ENCODE measurements around the gene RPH3AL. TPM values are rescaled to one million over a fixed set of nuclear protein-coding genes. Genes with fewer than 3 reads are reported as not detected.

RPH3AL gene
- total RNA-seq, 1 experiment from 2014 or later, result 26.0 TPM

DNA sequence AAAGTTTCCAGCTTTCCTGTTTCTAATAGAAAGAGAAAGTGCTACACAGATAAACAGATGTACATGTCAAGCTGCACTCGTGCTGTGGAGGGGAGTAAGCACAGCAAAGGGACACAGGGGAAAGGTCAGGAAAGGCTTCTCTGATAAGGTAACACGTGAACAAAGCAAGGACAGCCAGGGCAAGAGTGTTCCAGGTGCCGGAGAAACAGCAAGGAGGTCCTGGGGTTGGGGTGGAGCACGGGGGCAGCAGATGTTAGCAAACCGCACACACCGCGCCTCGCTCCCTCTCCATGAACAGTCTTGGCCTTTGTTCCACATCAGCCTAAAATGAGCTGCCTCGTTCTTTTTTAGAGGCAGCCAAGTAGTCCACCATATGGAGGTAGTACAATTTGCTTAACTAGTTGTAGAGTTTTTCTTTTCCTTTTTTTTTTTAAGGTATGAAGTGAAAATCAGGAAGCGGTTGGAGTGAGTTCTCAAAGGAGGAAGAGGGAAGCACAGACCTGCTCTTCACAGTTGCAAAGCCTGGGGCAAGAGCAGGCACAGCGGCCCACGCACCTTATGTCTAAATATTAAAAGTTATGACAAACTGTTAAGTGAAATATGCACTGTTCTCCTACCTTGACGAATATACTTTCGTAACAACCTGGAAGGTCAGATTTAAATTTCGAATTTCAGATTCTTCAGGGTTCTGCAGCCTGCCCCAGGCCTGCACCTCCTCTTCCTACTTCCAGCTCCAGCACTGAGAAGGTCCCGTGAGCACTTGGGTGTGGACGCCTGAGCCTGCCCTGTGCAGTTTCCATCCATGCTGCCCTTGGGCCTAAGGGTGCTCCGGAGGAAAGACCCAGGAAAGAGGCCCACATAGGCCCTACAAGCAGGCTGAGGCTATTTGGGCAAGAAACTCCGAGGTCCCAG, 41.5 kb upstream of the RPH3AL start:
- H3K4me1 ChIP-seq (replicated peaks; ENCODE audit: insufficient read depth), result no peaks in the 10 kb centered on the region
- TF ChIP-seq EZH2 (IDR thresholded peaks at IDR 0.05; ENCODE audit: low read depth), result no peak
- TF ChIP-seq, protein P1, sequence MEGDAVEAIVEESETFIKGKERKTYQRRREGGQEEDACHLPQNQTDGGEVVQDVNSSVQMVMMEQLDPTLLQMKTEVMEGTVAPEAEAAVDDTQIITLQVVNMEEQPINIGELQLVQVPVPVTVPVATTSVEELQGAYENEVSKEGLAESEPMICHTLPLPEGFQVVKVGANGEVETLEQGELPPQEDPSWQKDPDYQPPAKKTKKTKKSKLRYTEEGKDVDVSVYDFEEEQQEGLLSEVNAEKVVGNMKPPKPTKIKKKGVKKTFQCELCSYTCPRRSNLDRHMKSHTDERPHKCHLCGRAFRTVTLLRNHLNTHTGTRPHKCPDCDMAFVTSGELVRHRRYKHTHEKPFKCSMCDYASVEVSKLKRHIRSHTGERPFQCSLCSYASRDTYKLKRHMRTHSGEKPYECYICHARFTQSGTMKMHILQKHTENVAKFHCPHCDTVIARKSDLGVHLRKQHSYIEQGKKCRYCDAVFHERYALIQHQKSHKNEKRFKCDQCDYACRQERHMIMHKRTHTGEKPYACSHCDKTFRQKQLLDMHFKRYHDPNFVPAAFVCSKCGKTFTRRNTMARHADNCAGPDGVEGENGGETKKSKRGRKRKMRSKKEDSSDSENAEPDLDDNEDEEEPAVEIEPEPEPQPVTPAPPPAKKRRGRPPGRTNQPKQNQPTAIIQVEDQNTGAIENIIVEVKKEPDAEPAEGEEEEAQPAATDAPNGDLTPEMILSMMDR (conservative IDR thresholded peaks at IDR 0.05), result no peak
- H3F3A ChIP-seq (ENCODE audit: insufficient read depth, low read depth), result no peaks in the 10 kb centered on the region
- no peaks in the 10 kb centered on the region for H3K9me2 ChIP-seq (ENCODE audit: insufficient read depth)
- DNase-seq, result no peak
- H3K79me2 ChIP-seq (ENCODE audit: low read depth), result no peaks in the 10 kb centered on the region
- POLR2A ChIA-PET (ENCODE audit: unreplicated experiment), result no interaction called here
- no peak overlapping the region for H2AFZ ChIP-seq
- CTCF ChIA-PET, result no interaction called here
- no peaks in the 10 kb centered on the region for H4K20me1 ChIP-seq (ENCODE audit: insufficient read depth)
- no peak overlapping the region for H3K4me2 ChIP-seq
- BruUV-seq (replicated peaks), result no TSS peak
- H3K27ac ChIP-seq, result no peak overlapping the region
- no peak overlapping the region for H3K4me3 ChIP-seq
- no peaks in the 10 kb centered on the region for H3K36me3 ChIP-seq (ENCODE audit: low read depth)
- H3K27me3 ChIP-seq (ENCODE audit: insufficient read depth, low read depth), result peaks cover 20% of the 10 kb centered on the region; the same call in 1 of the 2 replicates
- intact Hi-C loops (cut with micrococcal nuclease; ENCODE audit: unreplicated experiment), result no loop called here
- no peaks in the 10 kb centered on the region for H3K9me3 ChIP-seq (ENCODE audit: insufficient read depth, low read depth)

DNA sequence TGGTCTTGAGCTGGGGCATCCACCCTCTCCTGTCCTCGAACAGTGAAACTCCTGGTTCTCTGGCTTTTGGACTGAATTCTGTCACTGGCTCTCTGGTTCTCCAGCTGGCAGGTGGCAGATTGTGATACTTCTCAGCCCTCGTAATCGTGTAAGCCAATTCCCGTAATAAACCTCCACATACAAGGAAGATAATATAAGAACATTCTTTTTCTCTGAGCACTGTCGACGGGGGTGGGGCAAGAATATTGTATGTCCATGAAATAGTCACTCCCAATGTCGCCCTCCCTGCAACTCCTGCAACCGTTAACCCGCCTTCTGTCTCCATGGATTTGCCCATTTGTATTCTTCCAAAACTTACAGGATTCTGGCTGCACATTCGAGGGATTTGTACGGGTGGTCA, 39.2 kb upstream of the RPH3AL start:
- intact Hi-C loops (cut with micrococcal nuclease; ENCODE audit: unreplicated experiment), result no loop called here
- BruUV-seq (replicated peaks), result no TSS peak
- no peak overlapping the region for H3K4me2 ChIP-seq

DNA sequence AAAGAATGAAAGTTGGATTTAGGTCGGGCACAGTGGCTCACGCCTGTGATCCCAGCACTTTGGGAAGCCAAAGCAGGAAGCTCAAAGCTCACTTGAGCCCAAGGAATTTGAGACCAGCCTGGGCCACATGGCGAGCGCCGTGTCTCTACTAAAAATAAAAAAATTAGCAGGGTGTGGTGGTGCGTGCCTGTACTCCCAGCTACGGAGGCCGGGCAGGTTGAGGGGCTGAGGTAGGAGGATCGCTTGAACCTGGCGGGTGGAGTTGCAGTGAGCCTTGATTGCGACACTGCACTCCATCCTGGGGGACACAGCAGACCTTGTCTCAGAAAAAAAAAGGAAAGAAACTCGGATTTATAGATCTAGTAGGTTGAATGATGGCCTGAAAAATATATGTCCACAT, 37.4 kb upstream of the RPH3AL start:
- H3K4me3 ChIP-seq, result no peak overlapping the region
- no peak overlapping the region for H3K27ac ChIP-seq
- H2AFZ ChIP-seq, result no peak overlapping the region
- no peak for DNase-seq
- ChIA-PET POLR2A (ENCODE audit: unreplicated experiment) (interaction anchor here (0.6 kb wide), 1 partner anchor 22 kb away, joined by 7 read pairs; no protein-coding TSS in a partner anchor), CTCF (no interaction called here)
- H3K27me3 ChIP-seq (ENCODE audit: insufficient read depth, low read depth), result 0 out of 2 replicates have a peak, but pooled peaks cover 4% of the 10 kb centered on the region
- BruUV-seq (replicated peaks), result no TSS peak
- no peaks in the 10 kb centered on the region for H3K79me2 ChIP-seq (ENCODE audit: low read depth)
- intact Hi-C loops (cut with micrococcal nuclease; ENCODE audit: unreplicated experiment), result no loop called here
- no peaks in the 10 kb centered on the region for H3F3A ChIP-seq (ENCODE audit: insufficient read depth, low read depth)
- no peaks in the 10 kb centered on the region for H3K9me2 ChIP-seq (ENCODE audit: insufficient read depth)
- H3K36me3 ChIP-seq (ENCODE audit: low read depth), result no peaks in the 10 kb centered on the region
- H3K4me2 ChIP-seq, result no peak overlapping the region
- no peaks in the 10 kb centered on the region for H4K20me1 ChIP-seq (ENCODE audit: insufficient read depth)
- no peaks in the 10 kb centered on the region for H3K9me3 ChIP-seq (ENCODE audit: insufficient read depth, low read depth)
- 0 out of 2 replicates have a peak, but pooled peaks cover 3% of the 10 kb centered on the region for H3K4me1 ChIP-seq (replicated peaks; ENCODE audit: insufficient read depth)
- no peak for TF ChIP-seq EZH2 (IDR thresholded peaks at IDR 0.05; ENCODE audit: low read depth)
- TF ChIP-seq, protein P1 (conservative IDR thresholded peaks at IDR 0.05), result no peak

More for the DNA sequence above, 39.2 kb upstream of the RPH3AL start:
- Histone ChIP-seq H3K27me3 (ENCODE audit: insufficient read depth, low read depth) (0 out of 2 replicates have a peak, but pooled peaks cover 4% of the 10 kb centered on the region), H3K27ac (no peak overlapping the region), H3K79me2 (ENCODE audit: low read depth) (no peaks in the 10 kb centered on the region), H3K4me1 (replicated peaks; ENCODE audit: insufficient read depth) (no peaks in the 10 kb centered on the region), H3K9me3 (ENCODE audit: insufficient read depth, low read depth) (no peaks in the 10 kb centered on the region), H2AFZ (no peak overlapping the region), H3K36me3 (ENCODE audit: low read depth) (no peaks in the 10 kb centered on the region), H3K4me3 (no peak overlapping the region), H3F3A (ENCODE audit: insufficient read depth, low read depth) (no peaks in the 10 kb centered on the region), H4K20me1 (ENCODE audit: insufficient read depth) (no peaks in the 10 kb centered on the region), H3K9me2 (ENCODE audit: insufficient read depth) (no peaks in the 10 kb centered on the region)
- ChIA-PET POLR2A (ENCODE audit: unreplicated experiment) (no interaction called here), CTCF (interaction anchor here (0.6 kb wide), 1 partner anchor 361 kb away, joined by 3 read pairs; no protein-coding TSS in a partner anchor)
- DNase-seq, result no peak
- TF ChIP-seq EZH2 (IDR thresholded peaks at IDR 0.05; ENCODE audit: low read depth), result no peak
- TF ChIP-seq, protein P1 (conservative IDR thresholded peaks at IDR 0.05), result no peak
